ENCODE data around the gene LRP6. TPM values are rescaled to one million over a fixed set of nuclear protein-coding genes. Genes with fewer than 3 reads are reported as not detected.

Gene LRP6
- total RNA-seq, 1 donor from 2014 or later, result 71.0 TPM

GRCh38 chr12:12198124-12198523, 68.7 kb downstream of the LRP6 start:
- no peak for DNase-seq (ENCODE audit: extremely low spot score in 2 of 2)
- TF ChIP-seq CTCF (IDR thresholded peaks at IDR 0.05), result no peak
- TF ChIP-seq POLR2A (IDR thresholded peaks at IDR 0.05), result no peak
- TF ChIP-seq POLR2AphosphoS5 (IDR thresholded peaks at IDR 0.05; ENCODE audit: insufficient read depth in 1 of 2, low read depth in 1 of 2), result no peak
- intact Hi-C loops (cut with DNase I), result no loop called here
- Histone ChIP-seq H3K36me3 (no peaks in the 10 kb centered on the region), H3K9me3 (no peaks in the 10 kb centered on the region), H3K4me3 (no peak overlapping the region), H3K27me3 (no peaks in the 10 kb centered on the region), H3K4me1 (no peaks in the 10 kb centered on the region), H3K27ac (no peak overlapping the region)

GRCh38 chr12:12197128-12197527, 69.7 kb downstream of the LRP6 start:
- intact Hi-C loops (cut with DNase I), result no loop called here
- H3K27ac ChIP-seq, result no peak overlapping the region
- no peaks in the 10 kb centered on the region for H3K4me1 ChIP-seq
- no peaks in the 10 kb centered on the region for H3K36me3 ChIP-seq
- TF ChIP-seq CTCF (IDR thresholded peaks at IDR 0.05) (no peak), POLR2A (IDR thresholded peaks at IDR 0.05) (no peak), POLR2AphosphoS5 (IDR thresholded peaks at IDR 0.05; ENCODE audit: insufficient read depth in 1 of 2, low read depth in 1 of 2) (no peak)
- no peaks in the 10 kb centered on the region for H3K9me3 ChIP-seq
- no peaks in the 10 kb centered on the region for H3K27me3 ChIP-seq
- no peak overlapping the region for H3K4me3 ChIP-seq
- DNase-seq (ENCODE audit: extremely low spot score in 2 of 2), result no peak

- DNase-seq (ENCODE audit: extremely low spot score in 2 of 2), result no peak
- intact Hi-C loops (cut with DNase I), result no loop called here
- Histone ChIP-seq H3K9me3 (no peaks in the 10 kb centered on the region), H3K4me1 (no peaks in the 10 kb centered on the region), H3K27ac (no peak overlapping the region), H3K36me3 (no peaks in the 10 kb centered on the region), H3K27me3 (no peaks in the 10 kb centered on the region), H3K4me3 (no peak overlapping the region)
- TF ChIP-seq CTCF (IDR thresholded peaks at IDR 0.05) (no peak), POLR2AphosphoS5 (IDR thresholded peaks at IDR 0.05; ENCODE audit: insufficient read depth in 1 of 2, low read depth in 1 of 2) (no peak), POLR2A (IDR thresholded peaks at IDR 0.05) (no peak)
Measured at GRCh38 chr12:12195516-12195915, 71.3 kb downstream of the LRP6 start.

GRCh38 chr12:12195081-12195480, 71.8 kb downstream of the LRP6 start:
- H3K36me3 ChIP-seq, result no peaks in the 10 kb centered on the region
- no peaks in the 10 kb centered on the region for H3K9me3 ChIP-seq
- DNase-seq (ENCODE audit: extremely low spot score in 2 of 2), result no peak
- no peaks in the 10 kb centered on the region for H3K4me1 ChIP-seq
- no peak overlapping the region for H3K4me3 ChIP-seq
- TF ChIP-seq POLR2A (IDR thresholded peaks at IDR 0.05) (no peak), CTCF (IDR thresholded peaks at IDR 0.05) (no peak), POLR2AphosphoS5 (IDR thresholded peaks at IDR 0.05; ENCODE audit: insufficient read depth in 1 of 2, low read depth in 1 of 2) (no peak)
- intact Hi-C loops (cut with DNase I), result no loop called here
- H3K27ac ChIP-seq, result no peak overlapping the region
- no peaks in the 10 kb centered on the region for H3K27me3 ChIP-seq

GRCh38 chr12:12194206-12194605, 72.6 kb downstream of the LRP6 start:
- Histone ChIP-seq H3K4me3 (no peak overlapping the region), H3K9me3 (no peaks in the 10 kb centered on the region), H3K4me1 (no peaks in the 10 kb centered on the region), H3K36me3 (no peaks in the 10 kb centered on the region), H3K27me3 (no peaks in the 10 kb centered on the region), H3K27ac (no peak overlapping the region)
- TF ChIP-seq POLR2AphosphoS5 (IDR thresholded peaks at IDR 0.05; ENCODE audit: insufficient read depth in 1 of 2, low read depth in 1 of 2), result no peak
- no peak for TF ChIP-seq POLR2A (IDR thresholded peaks at IDR 0.05)
- TF ChIP-seq CTCF (IDR thresholded peaks at IDR 0.05), result no peak
- no peak for DNase-seq (ENCODE audit: extremely low spot score in 2 of 2)
- intact Hi-C loops (cut with DNase I), result no loop called here
